H1 (cell line): ENCODE data around the gene GGA3. TPM values are rescaled to one million over a fixed set of nuclear protein-coding genes. Genes with fewer than 3 reads are reported as not detected.

Source experiments
- CHD2 ChIP-seq: IDR thresholded peaks from 2 replicates; pipeline ENCODE4 v1.6.1; 2012; ENCODE audit warnings: low read length, improper control_type of control experiment
- NANOG ChIP-seq: IDR thresholded peaks from 2 replicates; pipeline ENCODE4 v1.6.1; 2011; ENCODE audit warnings: low read length, low read depth, mild to moderate bottlenecking, inconsistent platforms; ENCODE audit not compliant: insufficient read depth, poor library complexity, severe bottlenecking
- RNF2 ChIP-seq: fragments of 200-900, 300-1000 bp; sonication (generic); IDR thresholded peaks from 2 replicates; pipeline ENCODE4 v1.7.1; 2016; ENCODE audit warnings: borderline replicate concordance, low read depth, mild to moderate bottlenecking, antibody characterized with exemption, low read length; ENCODE audit not compliant: poor library complexity, severe bottlenecking; ENCODE audit errors: missing control alignments
- polyA plus RNA-seq, 7 experiments: library from polyadenylated mRNA; depleted of rRNA in 3 of 7; stranded (reverse) in 5 of 7; unstranded in 2 of 7; fragments of >200 nt in 5 of 7; fragments of 200-250 nt in 2 of 7; gene quantifications; 1 replicate in 5 of 7; 2 replicates in 1 of 7; 4 replicates in 1 of 7; pipeline versions ENCODE4 v1.2.1 to v1.2.3, GENCODE V29; 2011 to 2013; ENCODE audit warnings: missing spikeins in 2 of 7, mixed read lengths in 2 of 7
- total RNA-seq: library from RNA; stranded (reverse); fragmentation: NEBNext Ultra II Directional; extraction: Animal tissue kit (Norgen Biotek cat#: 25700); gene quantifications from 2 replicates; pipeline ENCODE4 v1.2.1, GENCODE V29; 2021
- TF ChIP-seq, protein P1 (sequence below): fragments of 300-600 bp; sonication (generic); IDR thresholded peaks from 2 replicates; pipeline ENCODE4 v1.7.1; 2012; ENCODE audit warnings: low read length, moderate library complexity, mild to moderate bottlenecking, inconsistent platforms; ENCODE audit not compliant: insufficient replicate concordance

Gene GGA3
- total and polyA plus RNA-seq, 2 of the 8 experiments (the other 6 are each of a cell fraction or from before 2014, with no cell fraction given): 40.6 to 60.0 TPM

GRCh38 chr17:75241143-75241430, 20.3 kb downstream of the GGA3 start (continued):
- TF ChIP-seq, protein P1, sequence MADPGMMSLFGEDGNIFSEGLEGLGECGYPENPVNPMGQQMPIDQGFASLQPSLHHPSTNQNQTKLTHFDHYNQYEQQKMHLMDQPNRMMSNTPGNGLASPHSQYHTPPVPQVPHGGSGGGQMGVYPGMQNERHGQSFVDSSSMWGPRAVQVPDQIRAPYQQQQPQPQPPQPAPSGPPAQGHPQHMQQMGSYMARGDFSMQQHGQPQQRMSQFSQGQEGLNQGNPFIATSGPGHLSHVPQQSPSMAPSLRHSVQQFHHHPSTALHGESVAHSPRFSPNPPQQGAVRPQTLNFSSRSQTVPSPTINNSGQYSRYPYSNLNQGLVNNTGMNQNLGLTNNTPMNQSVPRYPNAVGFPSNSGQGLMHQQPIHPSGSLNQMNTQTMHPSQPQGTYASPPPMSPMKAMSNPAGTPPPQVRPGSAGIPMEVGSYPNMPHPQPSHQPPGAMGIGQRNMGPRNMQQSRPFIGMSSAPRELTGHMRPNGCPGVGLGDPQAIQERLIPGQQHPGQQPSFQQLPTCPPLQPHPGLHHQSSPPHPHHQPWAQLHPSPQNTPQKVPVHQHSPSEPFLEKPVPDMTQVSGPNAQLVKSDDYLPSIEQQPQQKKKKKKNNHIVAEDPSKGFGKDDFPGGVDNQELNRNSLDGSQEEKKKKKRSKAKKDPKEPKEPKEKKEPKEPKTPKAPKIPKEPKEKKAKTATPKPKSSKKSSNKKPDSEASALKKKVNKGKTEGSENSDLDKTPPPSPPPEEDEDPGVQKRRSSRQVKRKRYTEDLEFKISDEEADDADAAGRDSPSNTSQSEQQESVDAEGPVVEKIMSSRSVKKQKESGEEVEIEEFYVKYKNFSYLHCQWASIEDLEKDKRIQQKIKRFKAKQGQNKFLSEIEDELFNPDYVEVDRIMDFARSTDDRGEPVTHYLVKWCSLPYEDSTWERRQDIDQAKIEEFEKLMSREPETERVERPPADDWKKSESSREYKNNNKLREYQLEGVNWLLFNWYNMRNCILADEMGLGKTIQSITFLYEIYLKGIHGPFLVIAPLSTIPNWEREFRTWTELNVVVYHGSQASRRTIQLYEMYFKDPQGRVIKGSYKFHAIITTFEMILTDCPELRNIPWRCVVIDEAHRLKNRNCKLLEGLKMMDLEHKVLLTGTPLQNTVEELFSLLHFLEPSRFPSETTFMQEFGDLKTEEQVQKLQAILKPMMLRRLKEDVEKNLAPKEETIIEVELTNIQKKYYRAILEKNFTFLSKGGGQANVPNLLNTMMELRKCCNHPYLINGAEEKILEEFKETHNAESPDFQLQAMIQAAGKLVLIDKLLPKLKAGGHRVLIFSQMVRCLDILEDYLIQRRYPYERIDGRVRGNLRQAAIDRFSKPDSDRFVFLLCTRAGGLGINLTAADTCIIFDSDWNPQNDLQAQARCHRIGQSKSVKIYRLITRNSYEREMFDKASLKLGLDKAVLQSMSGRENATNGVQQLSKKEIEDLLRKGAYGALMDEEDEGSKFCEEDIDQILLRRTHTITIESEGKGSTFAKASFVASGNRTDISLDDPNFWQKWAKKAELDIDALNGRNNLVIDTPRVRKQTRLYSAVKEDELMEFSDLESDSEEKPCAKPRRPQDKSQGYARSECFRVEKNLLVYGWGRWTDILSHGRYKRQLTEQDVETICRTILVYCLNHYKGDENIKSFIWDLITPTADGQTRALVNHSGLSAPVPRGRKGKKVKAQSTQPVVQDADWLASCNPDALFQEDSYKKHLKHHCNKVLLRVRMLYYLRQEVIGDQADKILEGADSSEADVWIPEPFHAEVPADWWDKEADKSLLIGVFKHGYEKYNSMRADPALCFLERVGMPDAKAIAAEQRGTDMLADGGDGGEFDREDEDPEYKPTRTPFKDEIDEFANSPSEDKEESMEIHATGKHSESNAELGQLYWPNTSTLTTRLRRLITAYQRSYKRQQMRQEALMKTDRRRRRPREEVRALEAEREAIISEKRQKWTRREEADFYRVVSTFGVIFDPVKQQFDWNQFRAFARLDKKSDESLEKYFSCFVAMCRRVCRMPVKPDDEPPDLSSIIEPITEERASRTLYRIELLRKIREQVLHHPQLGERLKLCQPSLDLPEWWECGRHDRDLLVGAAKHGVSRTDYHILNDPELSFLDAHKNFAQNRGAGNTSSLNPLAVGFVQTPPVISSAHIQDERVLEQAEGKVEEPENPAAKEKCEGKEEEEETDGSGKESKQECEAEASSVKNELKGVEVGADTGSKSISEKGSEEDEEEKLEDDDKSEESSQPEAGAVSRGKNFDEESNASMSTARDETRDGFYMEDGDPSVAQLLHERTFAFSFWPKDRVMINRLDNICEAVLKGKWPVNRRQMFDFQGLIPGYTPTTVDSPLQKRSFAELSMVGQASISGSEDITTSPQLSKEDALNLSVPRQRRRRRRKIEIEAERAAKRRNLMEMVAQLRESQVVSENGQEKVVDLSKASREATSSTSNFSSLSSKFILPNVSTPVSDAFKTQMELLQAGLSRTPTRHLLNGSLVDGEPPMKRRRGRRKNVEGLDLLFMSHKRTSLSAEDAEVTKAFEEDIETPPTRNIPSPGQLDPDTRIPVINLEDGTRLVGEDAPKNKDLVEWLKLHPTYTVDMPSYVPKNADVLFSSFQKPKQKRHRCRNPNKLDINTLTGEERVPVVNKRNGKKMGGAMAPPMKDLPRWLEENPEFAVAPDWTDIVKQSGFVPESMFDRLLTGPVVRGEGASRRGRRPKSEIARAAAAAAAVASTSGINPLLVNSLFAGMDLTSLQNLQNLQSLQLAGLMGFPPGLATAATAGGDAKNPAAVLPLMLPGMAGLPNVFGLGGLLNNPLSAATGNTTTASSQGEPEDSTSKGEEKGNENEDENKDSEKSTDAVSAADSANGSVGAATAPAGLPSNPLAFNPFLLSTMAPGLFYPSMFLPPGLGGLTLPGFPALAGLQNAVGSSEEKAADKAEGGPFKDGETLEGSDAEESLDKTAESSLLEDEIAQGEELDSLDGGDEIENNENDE: no peak
- TF ChIP-seq CHD2 (no peak), NANOG (no peak), RNF2 (no peak)
